ENCODE data around the gene ALAS1. TPM values are rescaled to one million over a fixed set of nuclear protein-coding genes. Genes with fewer than 3 reads are reported as not detected.

Gene ALAS1
- total and polyA plus RNA-seq, 2 of the 13 experiments (the other 11 are each of a cell fraction or from before 2014, with no cell fraction given): 36.0 to 43.2 TPM

DNA sequence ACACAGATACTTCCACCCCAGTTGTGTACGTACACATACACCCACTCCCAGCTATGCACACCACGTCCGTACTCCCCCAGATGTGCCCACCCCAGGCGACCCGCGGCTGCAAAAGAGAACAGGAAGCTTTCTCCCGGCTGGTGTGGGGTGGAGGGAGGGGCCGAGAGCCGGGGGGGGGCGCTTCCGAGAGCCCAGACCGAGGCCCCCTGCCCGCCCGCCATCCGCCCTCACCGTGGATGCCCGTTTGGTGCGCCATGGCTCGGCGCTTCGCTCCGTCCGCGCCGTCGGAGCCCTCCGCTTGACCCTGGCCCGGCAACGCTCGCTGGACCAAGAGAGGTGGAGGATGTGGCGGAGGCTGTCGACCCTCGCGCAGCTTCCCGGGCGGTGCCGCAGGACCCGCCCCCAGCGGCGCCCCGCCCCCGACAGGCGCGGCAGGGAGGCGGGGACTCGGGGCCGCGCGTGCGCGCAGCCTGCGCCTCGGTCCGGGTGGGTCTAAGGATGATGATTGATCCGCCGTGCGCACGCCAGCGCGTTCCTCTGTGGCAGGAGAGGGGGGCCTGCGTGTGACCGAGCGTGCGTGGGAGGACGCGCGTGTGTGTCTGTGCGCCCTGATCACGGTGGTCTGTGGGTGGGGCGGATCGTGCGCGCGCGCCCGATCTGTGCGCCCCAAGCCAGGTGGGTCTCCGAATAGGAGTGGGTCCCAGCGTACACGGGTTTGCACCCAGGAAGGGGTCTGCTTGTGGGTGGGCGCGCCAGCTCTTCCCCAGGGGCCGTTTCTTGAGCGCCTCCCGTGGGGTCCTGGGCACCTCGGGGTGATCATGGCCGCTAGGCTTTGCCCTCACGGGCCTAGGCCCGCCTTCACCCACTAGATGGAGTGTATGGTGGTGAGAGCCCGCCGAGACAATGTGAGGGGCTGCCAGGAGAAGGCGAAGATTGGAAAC is 41.1 kb downstream of the ALAS1 start, which contains the start of gene TWF2 (continued):
- TF ChIP-seq, protein P1, sequence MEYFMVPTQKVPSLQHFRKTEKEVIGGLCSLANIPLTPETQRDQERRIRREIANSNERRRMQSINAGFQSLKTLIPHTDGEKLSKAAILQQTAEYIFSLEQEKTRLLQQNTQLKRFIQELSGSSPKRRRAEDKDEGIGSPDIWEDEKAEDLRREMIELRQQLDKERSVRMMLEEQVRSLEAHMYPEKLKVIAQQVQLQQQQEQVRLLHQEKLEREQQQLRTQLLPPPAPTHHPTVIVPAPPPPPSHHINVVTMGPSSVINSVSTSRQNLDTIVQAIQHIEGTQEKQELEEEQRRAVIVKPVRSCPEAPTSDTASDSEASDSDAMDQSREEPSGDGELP (IDR thresholded peaks at IDR 0.05; ENCODE audit: borderline replicate concordance, low read depth): no peak; the same call in 1 of the 2 replicates
- TF ChIP-seq TP53 (CRISPR knock-in tag; conservative IDR thresholded peaks at IDR 0.05): 0 out of 2 replicates have a peak, but pooled peaks have one; percentile 46
- TF ChIP-seq TOE1 (CRISPR knock-in tag; IDR thresholded peaks at IDR 0.05): no peak
- TF ChIP-seq CAMTA2 (CRISPR knock-in tag; IDR thresholded peaks at IDR 0.05; ENCODE audit: borderline replicate concordance): no peak; the same call in 1 of the 2 replicates
- TF ChIP-seq, protein P2, sequence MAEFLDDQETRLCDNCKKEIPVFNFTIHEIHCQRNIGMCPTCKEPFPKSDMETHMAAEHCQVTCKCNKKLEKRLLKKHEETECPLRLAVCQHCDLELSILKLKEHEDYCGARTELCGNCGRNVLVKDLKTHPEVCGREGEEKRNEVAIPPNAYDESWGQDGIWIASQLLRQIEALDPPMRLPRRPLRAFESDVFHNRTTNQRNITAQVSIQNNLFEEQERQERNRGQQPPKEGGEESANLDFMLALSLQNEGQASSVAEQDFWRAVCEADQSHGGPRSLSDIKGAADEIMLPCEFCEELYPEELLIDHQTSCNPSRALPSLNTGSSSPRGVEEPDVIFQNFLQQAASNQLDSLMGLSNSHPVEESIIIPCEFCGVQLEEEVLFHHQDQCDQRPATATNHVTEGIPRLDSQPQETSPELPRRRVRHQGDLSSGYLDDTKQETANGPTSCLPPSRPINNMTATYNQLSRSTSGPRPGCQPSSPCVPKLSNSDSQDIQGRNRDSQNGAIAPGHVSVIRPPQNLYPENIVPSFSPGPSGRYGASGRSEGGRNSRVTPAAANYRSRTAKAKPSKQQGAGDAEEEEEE (CRISPR knock-in tag; IDR thresholded peaks at IDR 0.05; ENCODE audit: borderline replicate concordance): no peak
- TF ChIP-seq, protein P3, sequence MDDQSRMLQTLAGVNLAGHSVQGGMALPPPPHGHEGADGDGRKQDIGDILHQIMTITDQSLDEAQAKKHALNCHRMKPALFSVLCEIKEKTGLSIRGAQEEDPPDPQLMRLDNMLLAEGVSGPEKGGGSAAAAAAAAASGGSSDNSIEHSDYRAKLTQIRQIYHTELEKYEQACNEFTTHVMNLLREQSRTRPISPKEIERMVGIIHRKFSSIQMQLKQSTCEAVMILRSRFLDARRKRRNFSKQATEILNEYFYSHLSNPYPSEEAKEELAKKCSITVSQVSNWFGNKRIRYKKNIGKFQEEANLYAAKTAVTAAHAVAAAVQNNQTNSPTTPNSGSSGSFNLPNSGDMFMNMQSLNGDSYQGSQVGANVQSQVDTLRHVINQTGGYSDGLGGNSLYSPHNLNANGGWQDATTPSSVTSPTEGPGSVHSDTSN (CRISPR knock-in tag; IDR thresholded peaks at IDR 0.05; ENCODE audit: borderline replicate concordance): no peak
- TF ChIP-seq, protein P4, sequence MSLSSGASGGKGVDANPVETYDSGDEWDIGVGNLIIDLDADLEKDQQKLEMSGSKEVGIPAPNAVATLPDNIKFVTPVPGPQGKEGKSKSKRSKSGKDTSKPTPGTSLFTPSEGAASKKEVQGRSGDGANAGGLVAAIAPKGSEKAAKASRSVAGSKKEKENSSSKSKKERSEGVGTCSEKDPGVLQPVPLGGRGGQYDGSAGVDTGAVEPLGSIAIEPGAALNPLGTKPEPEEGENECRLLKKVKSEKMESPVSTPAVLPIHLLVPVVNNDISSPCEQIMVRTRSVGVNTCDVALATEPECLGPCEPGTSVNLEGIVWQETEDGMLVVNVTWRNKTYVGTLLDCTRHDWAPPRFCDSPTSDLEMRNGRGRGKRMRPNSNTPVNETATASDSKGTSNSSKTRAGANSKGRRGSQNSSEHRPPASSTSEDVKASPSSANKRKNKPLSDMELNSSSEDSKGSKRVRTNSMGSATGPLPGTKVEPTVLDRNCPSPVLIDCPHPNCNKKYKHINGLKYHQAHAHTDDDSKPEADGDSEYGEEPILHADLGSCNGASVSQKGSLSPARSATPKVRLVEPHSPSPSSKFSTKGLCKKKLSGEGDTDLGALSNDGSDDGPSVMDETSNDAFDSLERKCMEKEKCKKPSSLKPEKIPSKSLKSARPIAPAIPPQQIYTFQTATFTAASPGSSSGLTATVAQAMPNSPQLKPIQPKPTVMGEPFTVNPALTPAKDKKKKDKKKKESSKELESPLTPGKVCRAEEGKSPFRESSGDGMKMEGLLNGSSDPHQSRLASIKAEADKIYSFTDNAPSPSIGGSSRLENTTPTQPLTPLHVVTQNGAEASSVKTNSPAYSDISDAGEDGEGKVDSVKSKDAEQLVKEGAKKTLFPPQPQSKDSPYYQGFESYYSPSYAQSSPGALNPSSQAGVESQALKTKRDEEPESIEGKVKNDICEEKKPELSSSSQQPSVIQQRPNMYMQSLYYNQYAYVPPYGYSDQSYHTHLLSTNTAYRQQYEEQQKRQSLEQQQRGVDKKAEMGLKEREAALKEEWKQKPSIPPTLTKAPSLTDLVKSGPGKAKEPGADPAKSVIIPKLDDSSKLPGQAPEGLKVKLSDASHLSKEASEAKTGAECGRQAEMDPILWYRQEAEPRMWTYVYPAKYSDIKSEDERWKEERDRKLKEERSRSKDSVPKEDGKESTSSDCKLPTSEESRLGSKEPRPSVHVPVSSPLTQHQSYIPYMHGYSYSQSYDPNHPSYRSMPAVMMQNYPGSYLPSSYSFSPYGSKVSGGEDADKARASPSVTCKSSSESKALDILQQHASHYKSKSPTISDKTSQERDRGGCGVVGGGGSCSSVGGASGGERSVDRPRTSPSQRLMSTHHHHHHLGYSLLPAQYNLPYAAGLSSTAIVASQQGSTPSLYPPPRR (CRISPR knock-in tag; IDR thresholded peaks at IDR 0.05; ENCODE audit: borderline replicate concordance): no peak
- no peak for TF ChIP-seq SRSF9 (IDR thresholded peaks at IDR 0.05; ENCODE audit: borderline replicate concordance, insufficient read depth, low read depth, low read length, poor library complexity, severe bottlenecking)
- TF ChIP-seq ZNF253 (CRISPR knock-in tag; IDR thresholded peaks at IDR 0.05; ENCODE audit: borderline replicate concordance): no peak
- TF ChIP-seq, protein P5, sequence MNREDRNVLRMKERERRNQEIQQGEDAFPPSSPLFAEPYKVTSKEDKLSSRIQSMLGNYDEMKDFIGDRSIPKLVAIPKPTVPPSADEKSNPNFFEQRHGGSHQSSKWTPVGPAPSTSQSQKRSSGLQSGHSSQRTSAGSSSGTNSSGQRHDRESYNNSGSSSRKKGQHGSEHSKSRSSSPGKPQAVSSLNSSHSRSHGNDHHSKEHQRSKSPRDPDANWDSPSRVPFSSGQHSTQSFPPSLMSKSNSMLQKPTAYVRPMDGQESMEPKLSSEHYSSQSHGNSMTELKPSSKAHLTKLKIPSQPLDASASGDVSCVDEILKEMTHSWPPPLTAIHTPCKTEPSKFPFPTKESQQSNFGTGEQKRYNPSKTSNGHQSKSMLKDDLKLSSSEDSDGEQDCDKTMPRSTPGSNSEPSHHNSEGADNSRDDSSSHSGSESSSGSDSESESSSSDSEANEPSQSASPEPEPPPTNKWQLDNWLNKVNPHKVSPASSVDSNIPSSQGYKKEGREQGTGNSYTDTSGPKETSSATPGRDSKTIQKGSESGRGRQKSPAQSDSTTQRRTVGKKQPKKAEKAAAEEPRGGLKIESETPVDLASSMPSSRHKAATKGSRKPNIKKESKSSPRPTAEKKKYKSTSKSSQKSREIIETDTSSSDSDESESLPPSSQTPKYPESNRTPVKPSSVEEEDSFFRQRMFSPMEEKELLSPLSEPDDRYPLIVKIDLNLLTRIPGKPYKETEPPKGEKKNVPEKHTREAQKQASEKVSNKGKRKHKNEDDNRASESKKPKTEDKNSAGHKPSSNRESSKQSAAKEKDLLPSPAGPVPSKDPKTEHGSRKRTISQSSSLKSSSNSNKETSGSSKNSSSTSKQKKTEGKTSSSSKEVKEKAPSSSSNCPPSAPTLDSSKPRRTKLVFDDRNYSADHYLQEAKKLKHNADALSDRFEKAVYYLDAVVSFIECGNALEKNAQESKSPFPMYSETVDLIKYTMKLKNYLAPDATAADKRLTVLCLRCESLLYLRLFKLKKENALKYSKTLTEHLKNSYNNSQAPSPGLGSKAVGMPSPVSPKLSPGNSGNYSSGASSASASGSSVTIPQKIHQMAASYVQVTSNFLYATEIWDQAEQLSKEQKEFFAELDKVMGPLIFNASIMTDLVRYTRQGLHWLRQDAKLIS (CRISPR knock-in tag; IDR thresholded peaks at IDR 0.05): no peak; the same call in 1 of the 2 replicates
- no peak for TF ChIP-seq ZNF354B (CRISPR knock-in tag; IDR thresholded peaks at IDR 0.05)
- TF ChIP-seq KDM4B (CRISPR knock-in tag; IDR thresholded peaks at IDR 0.05): peak; percentile 82
- no peak for TF ChIP-seq AHR (CRISPR knock-in tag; IDR thresholded peaks at IDR 0.05)
- TF ChIP-seq ZFP90 (CRISPR knock-in tag; IDR thresholded peaks at IDR 0.05; ENCODE audit: borderline replicate concordance): peak; percentile 87
- TF ChIP-seq NBN (conservative IDR thresholded peaks at IDR 0.05): no peak

Data from HepG2 (cell line).